ENCODE measurements around the gene ABHD16B.

DNA sequence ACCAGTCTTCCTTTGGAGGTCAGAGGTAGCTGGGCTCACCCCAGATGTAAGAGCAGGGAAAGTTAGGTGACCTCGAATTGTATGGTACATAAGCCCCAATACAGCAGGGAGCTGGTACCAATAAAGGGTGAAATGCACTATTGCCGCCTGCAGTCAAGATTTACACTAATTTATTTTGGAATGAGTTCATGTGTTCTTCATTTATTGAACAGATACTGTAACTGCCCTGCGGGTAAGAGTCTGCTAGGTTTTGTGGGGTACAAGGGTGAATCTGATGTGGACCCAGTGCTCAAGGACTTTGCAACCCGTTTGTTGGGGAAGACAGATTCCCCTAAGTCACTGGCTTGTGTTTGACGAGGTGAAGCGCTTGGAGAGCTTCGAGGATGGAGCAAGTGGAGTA lies 31.1 kb downstream of the ABHD16B start:
- TF ChIP-seq, protein P1, sequence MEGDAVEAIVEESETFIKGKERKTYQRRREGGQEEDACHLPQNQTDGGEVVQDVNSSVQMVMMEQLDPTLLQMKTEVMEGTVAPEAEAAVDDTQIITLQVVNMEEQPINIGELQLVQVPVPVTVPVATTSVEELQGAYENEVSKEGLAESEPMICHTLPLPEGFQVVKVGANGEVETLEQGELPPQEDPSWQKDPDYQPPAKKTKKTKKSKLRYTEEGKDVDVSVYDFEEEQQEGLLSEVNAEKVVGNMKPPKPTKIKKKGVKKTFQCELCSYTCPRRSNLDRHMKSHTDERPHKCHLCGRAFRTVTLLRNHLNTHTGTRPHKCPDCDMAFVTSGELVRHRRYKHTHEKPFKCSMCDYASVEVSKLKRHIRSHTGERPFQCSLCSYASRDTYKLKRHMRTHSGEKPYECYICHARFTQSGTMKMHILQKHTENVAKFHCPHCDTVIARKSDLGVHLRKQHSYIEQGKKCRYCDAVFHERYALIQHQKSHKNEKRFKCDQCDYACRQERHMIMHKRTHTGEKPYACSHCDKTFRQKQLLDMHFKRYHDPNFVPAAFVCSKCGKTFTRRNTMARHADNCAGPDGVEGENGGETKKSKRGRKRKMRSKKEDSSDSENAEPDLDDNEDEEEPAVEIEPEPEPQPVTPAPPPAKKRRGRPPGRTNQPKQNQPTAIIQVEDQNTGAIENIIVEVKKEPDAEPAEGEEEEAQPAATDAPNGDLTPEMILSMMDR (conservative IDR thresholded peaks at IDR 0.05; ENCODE audit: low read depth, low read length) = no peak
- no peak for TF ChIP-seq EZH2 (IDR thresholded peaks at IDR 0.05; ENCODE audit: low read length, unreplicated experiment)
